Measurements from ENCODE around the gene TMA16.

- no peak for TF ChIP-seq CTCF (IDR thresholded peaks at IDR 0.05)
- no peak for TF ChIP-seq EZH2phosphoT487 (IDR thresholded peaks at IDR 0.05)
- no peak for TF ChIP-seq EZH2 (IDR thresholded peaks at IDR 0.05)
Measured at GRCh38 chr4:163476761-163477438, 17.6 kb upstream of the TMA16 start.

Measured in neural progenitor cell (in vitro differentiated cells).